ENCODE results near the gene GALNT9. TPM values are rescaled to one million over a fixed set of nuclear protein-coding genes. Genes with fewer than 3 reads are reported as not detected.
A peak's percentile ranks its signal among the peaks of the same experiment; 100 is the strongest.

Gene GALNT9
- total and polyA plus RNA-seq, 5 experiments from 2014 or later: not detected

GRCh38 chr12:132169376-132169775 is 160.0 kb downstream of the GALNT9 start:
- H3K36me3 Mint-ChIP-seq: no peaks in the 10 kb centered on the region
- peaks cover 0 to 15% (median 0%) of the 10 kb centered on the region in 9 donors for H3K9me3 Mint-ChIP-seq
- peaks cover 0 to 18% (median 2%) of the 10 kb centered on the region in 5 donors for H3K27me3 Mint-ChIP-seq
- peak in 1 of 10 donors; percentile 4 for DNase-seq
- no peak overlapping the region for H3K4me3 Mint-ChIP-seq
- no peak for ATAC-seq
- POLR2A ChIA-PET: no interaction called here
- H3K27ac Mint-ChIP-seq: no peak overlapping the region
- H3K4me1 Mint-ChIP-seq: peaks cover 10 to 25% (median 18%) of the 10 kb centered on the region in 4 donors

GRCh38 chr12:132168311-132169031 is 160.9 kb downstream of the GALNT9 start:
- H3K4me3 Mint-ChIP-seq: no peak overlapping the region
- H3K27ac Mint-ChIP-seq: no peak overlapping the region

GRCh38 chr12:132167611-132168310 is 161.6 kb downstream of the GALNT9 start:
- Mint-ChIP-seq H3K4me1 (peaks cover 8 to 27% (median 21%) of the 10 kb centered on the region in 4 donors), H3K36me3 (no peaks in the 10 kb centered on the region), H3K4me3 (peak overlapping the region in 3 of 10 donors; percentile 20 to 33 (median 29)), H3K27ac (no peak overlapping the region), H3K27me3 (peaks cover 0 to 9% (median 2%) of the 10 kb centered on the region in 5 donors), H3K9me3 (peaks cover 0 to 15% (median 0%) of the 10 kb centered on the region in 9 donors)
- ATAC-seq (no peak), DNase-seq (peak in 2 of 10 donors; percentile 2 to 58)
- POLR2A ChIA-PET: interaction anchor here (1.4 to 1.7 kb wide), 2 partner anchors 18 to 22 kb away, joined by 5 to 6 read pairs; no protein-coding TSS in a partner anchor

More at GRCh38 chr12:132168311-132169031, 160.9 kb downstream of the GALNT9 start:
- Mint-ChIP-seq H3K36me3 (no peaks in the 10 kb centered on the region), H3K4me1 (peaks cover 11 to 28% (median 22%) of the 10 kb centered on the region in 4 donors), H3K9me3 (peaks cover 0 to 15% (median 0%) of the 10 kb centered on the region in 9 donors), H3K27me3 (peaks cover 0 to 16% (median 2%) of the 10 kb centered on the region in 5 donors)
- peak in 2 of 10 donors; percentile 4 to 45 for DNase-seq
- POLR2A ChIA-PET: interaction anchor here (1.4 to 1.7 kb wide), 2 partner anchors 18 to 21 kb away, joined by 5 to 6 read pairs; no protein-coding TSS in a partner anchor
- ATAC-seq: no peak

- Mint-ChIP-seq H3K4me1 (peaks cover 8 to 32% (median 23%) of the 10 kb centered on the region in 4 donors), H3K36me3 (no peaks in the 10 kb centered on the region), H3K27ac (peak overlapping the region in 2 of 10 donors; percentile 15 to 53), H3K4me3 (peak overlapping the region in 1 of 10 donors; percentile 29), H3K27me3 (peaks cover 0 to 9% (median 2%) of the 10 kb centered on the region in 5 donors), H3K9me3 (peaks cover 0 to 15% (median 0%) of the 10 kb centered on the region in 9 donors)
- POLR2A ChIA-PET: interaction anchor here (1.4 to 1.7 kb wide), 2 partner anchors 19 to 22 kb away, joined by 5 to 6 read pairs; no protein-coding TSS in a partner anchor
- no peak for ATAC-seq
- DNase-seq: peak in 1 of 10 donors; percentile 24
Measured at GRCh38 chr12:132166801-132167591, 162.4 kb downstream of the GALNT9 start.

GRCh38 chr12:132166093-132166492 is 163.3 kb downstream of the GALNT9 start:
- Mint-ChIP-seq H3K27ac (no peak overlapping the region), H3K27me3 (peaks cover 0 to 6% (median 2%) of the 10 kb centered on the region in 5 donors), H3K9me3 (peaks cover 0 to 15% (median 0%) of the 10 kb centered on the region in 9 donors), H3K36me3 (no peaks in the 10 kb centered on the region), H3K4me3 (no peak overlapping the region), H3K4me1 (peaks cover 8 to 34% (median 23%) of the 10 kb centered on the region in 4 donors)
- DNase-seq (peak in 1 of 10 donors; percentile 36), ATAC-seq (no peak)
- POLR2A ChIA-PET: no interaction called here

- Mint-ChIP-seq H3K9me3 (peaks cover 0 to 15% (median 0%) of the 10 kb centered on the region in 9 donors), H3K4me1 (peaks cover 8 to 34% (median 23%) of the 10 kb centered on the region in 4 donors), H3K27me3 (peaks cover 0 to 6% (median 2%) of the 10 kb centered on the region in 5 donors), H3K36me3 (no peaks in the 10 kb centered on the region), H3K27ac (no peak overlapping the region), H3K4me3 (no peak overlapping the region)
- POLR2A ChIA-PET: no interaction called here
- no peak for ATAC-seq
- peak in 1 of 10 donors; percentile 21 for DNase-seq
Measured at GRCh38 chr12:132165584-132165983, 163.8 kb downstream of the GALNT9 start.

- no peak for ATAC-seq
- H3K27ac Mint-ChIP-seq: peak overlapping the region in 1 of 10 donors; percentile 2
- H3K4me3 Mint-ChIP-seq: peak overlapping the region in 5 of 10 donors; percentile 24 to 59 (median 39)
- POLR2A ChIA-PET: interaction anchor here (5.0 kb wide), 1 partner anchor 25 kb away, joined by 26 read pairs; no protein-coding TSS in a partner anchor
- H3K9me3 Mint-ChIP-seq: peaks cover 0 to 15% (median 0%) of the 10 kb centered on the region in 9 donors
- peaks cover 0 to 4% (median 2%) of the 10 kb centered on the region in 5 donors for H3K27me3 Mint-ChIP-seq
- peaks cover 8 to 36% (median 23%) of the 10 kb centered on the region in 4 donors for H3K4me1 Mint-ChIP-seq
- no peaks in the 10 kb centered on the region for H3K36me3 Mint-ChIP-seq
- no peak for DNase-seq
Measured at GRCh38 chr12:132164426-132164825, 165.0 kb downstream of the GALNT9 start.

- H3K27me3 Mint-ChIP-seq: peaks cover 0 to 4% (median 2%) of the 10 kb centered on the region in 5 donors
- POLR2A ChIA-PET: interaction anchor here (1.2 to 5.0 kb wide), 3 partner anchors 15 to 26 kb away, joined by 5 to 26 read pairs (median 8); no protein-coding TSS in a partner anchor
- DNase-seq: peak in 2 of 10 donors; percentile 3 to 44
- no peaks in the 10 kb centered on the region for H3K36me3 Mint-ChIP-seq
- H3K4me3 Mint-ChIP-seq: peak overlapping the region; percentile 0 to 59 (median 23)
- peak overlapping the region in 1 of 10 donors; percentile 2 for H3K27ac Mint-ChIP-seq
- H3K4me1 Mint-ChIP-seq: peaks cover 8 to 36% (median 23%) of the 10 kb centered on the region in 4 donors
- ATAC-seq: peak in 1 of 2 donors; percentile 10
- peaks cover 0 to 15% (median 0%) of the 10 kb centered on the region in 9 donors for H3K9me3 Mint-ChIP-seq
Measured at GRCh38 chr12:132163911-132164288, 165.5 kb downstream of the GALNT9 start.

GRCh38 chr12:132163041-132163910 is 166.1 kb downstream of the GALNT9 start:
- ATAC-seq (peak in 1 of 2 donors; percentile 26), DNase-seq (peak in 2 of 10 donors; percentile 5 to 61)
- peak overlapping the region in 2 of 10 donors; percentile 24 to 62 for H3K27ac Mint-ChIP-seq
- H3K9me3 Mint-ChIP-seq: peaks cover 0 to 15% (median 0%) of the 10 kb centered on the region in 9 donors
- H3K4me1 Mint-ChIP-seq: peaks cover 8 to 36% (median 23%) of the 10 kb centered on the region in 4 donors
- H3K27me3 Mint-ChIP-seq: peaks cover 0 to 4% (median 2%) of the 10 kb centered on the region in 5 donors
- peak overlapping the region in 7 of 10 donors; percentile 33 to 75 (median 58) for H3K4me3 Mint-ChIP-seq
- no peaks in the 10 kb centered on the region for H3K36me3 Mint-ChIP-seq
- POLR2A ChIA-PET: interaction anchor here (1.2 to 5.0 kb wide), 5 partner anchors 11 to 27 kb away, joined by 3 to 26 read pairs (median 5); no protein-coding TSS in a partner anchor

- ATAC-seq (peak; percentile 79 to 92), DNase-seq (peak in 6 of 10 donors; percentile 4 to 60 (median 38))
- Mint-ChIP-seq H3K4me3 (peak overlapping the region in 6 of 10 donors; percentile 13 to 69 (median 37)), H3K27me3 (peaks cover 0 to 4% (median 2%) of the 10 kb centered on the region in 5 donors), H3K36me3 (no peaks in the 10 kb centered on the region), H3K4me1 (peaks cover 8 to 31% (median 20%) of the 10 kb centered on the region in 4 donors), H3K9me3 (peaks cover 0 to 15% (median 0%) of the 10 kb centered on the region in 9 donors), H3K27ac (peak overlapping the region in 1 of 10 donors; percentile 82)
- POLR2A ChIA-PET: interaction anchor here (1.2 to 5.0 kb wide), 5 partner anchors 12 to 27 kb away, joined by 3 to 26 read pairs (median 5); no protein-coding TSS in a partner anchor
Measured at GRCh38 chr12:132162508-132163031, 166.8 kb downstream of the GALNT9 start.

Measured in naive thymus-derived CD8-positive, alpha-beta T cell (primary cell).